ENCODE results near the gene ARMC9. TPM values are rescaled to one million over a fixed set of nuclear protein-coding genes. Genes with fewer than 3 reads are reported as not detected.

ARMC9 gene
- total RNA-seq, 1 donor from 2014 or later = 43.1 TPM

GRCh38 chr2:231305221-231305620 lies 106.8 kb downstream of the ARMC9 start:
- Histone ChIP-seq H3K27ac (no peak overlapping the region), H3K4me1 (peaks cover 14% of the 10 kb centered on the region), H3K4me3 (no peak overlapping the region), H3K9me3 (no peaks in the 10 kb centered on the region), H3K36me3 (no peaks in the 10 kb centered on the region), H3K27me3 (ENCODE audit: low read depth) (no peaks in the 10 kb centered on the region)
- no peak for TF ChIP-seq CTCF (IDR thresholded peaks at IDR 0.05)
- intact Hi-C loops (cut with DNase I) = no loop called here
- DNase-seq (no peak), ATAC-seq (peak in 1 of 2 donors; percentile 46)

GRCh38 chr2:231306791-231307393 lies 108.5 kb downstream of the ARMC9 start:
- Histone ChIP-seq H3K27ac (no peak overlapping the region), H3K36me3 (no peaks in the 10 kb centered on the region), H3K4me3 (no peak overlapping the region), H3K4me1 (no peaks in the 10 kb centered on the region), H3K9me3 (no peaks in the 10 kb centered on the region), H3K27me3 (ENCODE audit: low read depth) (no peaks in the 10 kb centered on the region)
- peak; percentile 94 to 96 for ATAC-seq
- peak; percentile 68 for DNase-seq
- TF ChIP-seq CTCF (IDR thresholded peaks at IDR 0.05) = no peak
- intact Hi-C loops (cut with DNase I) = no loop called here

- no peaks in the 10 kb centered on the region for H3K4me1 ChIP-seq
- no peaks in the 10 kb centered on the region for H3K27me3 ChIP-seq (ENCODE audit: low read depth)
- no peak overlapping the region for H3K4me3 ChIP-seq
- DNase-seq (no peak), ATAC-seq (no peak)
- H3K27ac ChIP-seq = no peak overlapping the region
- no peak for TF ChIP-seq CTCF (IDR thresholded peaks at IDR 0.05)
- no peaks in the 10 kb centered on the region for H3K9me3 ChIP-seq
- intact Hi-C loops (cut with DNase I) = no loop called here
- H3K36me3 ChIP-seq = no peaks in the 10 kb centered on the region
Observed at GRCh38 chr2:231308219-231308618, 109.8 kb downstream of the ARMC9 start.

GRCh38 chr2:231308631-231309428 lies 110.4 kb downstream of the ARMC9 start:
- Histone ChIP-seq H3K9me3 (no peaks in the 10 kb centered on the region), H3K36me3 (no peaks in the 10 kb centered on the region), H3K4me3 (no peak overlapping the region), H3K27me3 (ENCODE audit: low read depth) (no peaks in the 10 kb centered on the region), H3K27ac (no peak overlapping the region), H3K4me1 (no peaks in the 10 kb centered on the region)
- intact Hi-C loops (cut with DNase I) = no loop called here
- no peak for DNase-seq
- no peak for ATAC-seq
- no peak for TF ChIP-seq CTCF (IDR thresholded peaks at IDR 0.05)

- H3K4me3 ChIP-seq = no peak overlapping the region
- H3K4me1 ChIP-seq = no peaks in the 10 kb centered on the region
- no peak for DNase-seq
- TF ChIP-seq CTCF (IDR thresholded peaks at IDR 0.05) = no peak
- no peaks in the 10 kb centered on the region for H3K36me3 ChIP-seq
- H3K27me3 ChIP-seq (ENCODE audit: low read depth) = no peaks in the 10 kb centered on the region
- no peak for ATAC-seq
- intact Hi-C loops (cut with DNase I) = no loop called here
- H3K27ac ChIP-seq = no peak overlapping the region
- H3K9me3 ChIP-seq = no peaks in the 10 kb centered on the region
Observed at GRCh38 chr2:231312066-231312465, 113.6 kb downstream of the ARMC9 start.
